Stimulated activated CD4-positive, alpha-beta T cell treated with anti-CD3 and anti-CD28 coated beads, Interleukin-2, amount 100 ng/mL, for 4 hours (primary cell): ENCODE measurements around the gene SLC24A5.

Experiments
- DNase-seq: peaks from one replicate; pipeline ENCODE4 v3.0.0-alpha.2; 2020; ENCODE audit warnings: low read depth

SLC24A5 gene

DNA sequence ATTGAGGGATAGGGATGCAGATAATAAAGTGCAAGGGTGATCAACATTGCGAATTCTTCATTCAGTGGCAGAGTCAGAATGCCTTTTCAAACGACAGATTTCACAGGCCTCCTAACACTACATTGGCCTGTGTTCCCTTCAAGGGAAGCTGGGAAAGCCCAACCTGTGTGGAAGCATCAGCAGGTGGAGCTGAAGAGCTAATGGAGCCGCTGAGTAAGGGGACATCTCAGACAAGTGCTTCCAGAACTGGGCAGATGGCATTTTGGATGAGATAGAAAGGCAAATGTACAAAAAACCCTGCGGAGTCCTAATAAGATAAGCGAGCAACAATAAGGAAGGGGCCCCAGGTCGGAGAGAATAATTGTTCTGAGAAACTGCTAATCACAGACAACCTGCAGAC is 8.5 kb upstream of the SLC24A5 start:
- DNase-seq: no peak

DNA sequence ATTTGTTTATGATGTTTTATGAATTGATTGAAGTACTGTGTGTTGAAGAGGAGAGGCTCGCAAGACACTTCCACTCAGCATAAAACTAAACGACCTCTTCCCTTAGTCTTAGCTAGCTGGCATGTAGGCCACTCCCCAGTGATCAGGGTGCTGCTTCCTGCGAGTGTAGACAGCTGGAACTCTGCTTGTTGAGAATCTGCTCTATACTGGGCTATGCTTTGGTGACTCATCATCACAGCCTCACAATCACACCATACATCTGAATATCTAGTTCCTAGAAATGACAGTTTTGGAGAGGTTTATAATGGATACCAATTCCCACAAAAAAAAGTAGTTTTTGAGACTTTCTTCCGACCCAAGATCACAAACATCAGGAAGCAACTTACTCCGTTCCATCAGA is 1.5 kb upstream of the SLC24A5 start:
- no peak for DNase-seq

DNA sequence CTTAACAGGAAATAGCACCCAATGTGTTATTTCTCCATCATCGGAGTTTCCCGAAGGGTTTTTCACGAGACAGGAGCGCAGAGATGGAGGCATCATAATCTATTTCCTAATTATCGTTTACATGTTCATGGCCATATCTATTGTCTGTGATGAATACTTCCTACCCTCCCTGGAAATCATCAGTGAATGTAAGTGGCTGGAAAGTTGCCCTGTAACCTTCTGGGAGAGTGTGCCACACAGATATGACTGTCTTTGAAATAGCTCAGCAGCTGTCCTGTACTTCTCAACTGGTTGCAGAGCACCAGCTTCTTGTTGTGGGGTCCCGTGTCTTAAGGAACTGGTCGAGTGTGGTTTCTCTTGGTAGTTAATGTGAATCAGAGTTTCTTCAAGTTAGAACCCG is 1.1 kb downstream of the SLC24A5 start:
- no peak for DNase-seq

DNA sequence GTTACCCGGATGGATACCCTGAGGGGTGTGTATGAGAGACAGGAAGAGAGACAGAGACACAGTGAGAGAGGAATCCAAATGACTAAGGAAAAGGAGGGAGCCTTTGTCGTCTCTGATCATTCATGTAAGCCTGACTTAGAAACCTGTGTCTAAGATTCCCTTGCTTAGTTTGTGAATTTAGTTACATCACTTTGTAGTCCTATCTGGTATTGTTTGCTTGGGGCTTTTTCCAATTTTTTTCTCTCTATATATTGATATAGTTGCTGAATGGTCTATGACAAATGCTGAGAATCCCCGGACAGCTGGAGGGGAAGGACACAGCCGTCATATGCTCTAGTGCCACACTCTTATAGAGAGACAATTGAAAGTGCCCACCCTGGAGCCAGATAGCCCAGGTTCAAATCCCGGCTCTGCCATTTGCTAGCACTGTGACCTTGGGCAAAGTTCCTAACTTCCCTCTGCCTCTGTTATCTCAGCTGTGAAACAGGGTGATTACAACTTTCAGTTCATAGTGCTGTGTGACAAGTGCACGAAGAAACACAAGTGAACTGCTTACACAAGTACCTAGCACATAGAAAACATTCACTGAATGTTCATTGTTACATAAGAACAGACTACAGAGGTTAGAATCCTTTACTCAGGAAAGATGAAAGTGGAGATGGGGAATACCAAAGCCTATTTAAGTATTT is 6.0 kb downstream of the SLC24A5 start:
- no peak for DNase-seq

DNA sequence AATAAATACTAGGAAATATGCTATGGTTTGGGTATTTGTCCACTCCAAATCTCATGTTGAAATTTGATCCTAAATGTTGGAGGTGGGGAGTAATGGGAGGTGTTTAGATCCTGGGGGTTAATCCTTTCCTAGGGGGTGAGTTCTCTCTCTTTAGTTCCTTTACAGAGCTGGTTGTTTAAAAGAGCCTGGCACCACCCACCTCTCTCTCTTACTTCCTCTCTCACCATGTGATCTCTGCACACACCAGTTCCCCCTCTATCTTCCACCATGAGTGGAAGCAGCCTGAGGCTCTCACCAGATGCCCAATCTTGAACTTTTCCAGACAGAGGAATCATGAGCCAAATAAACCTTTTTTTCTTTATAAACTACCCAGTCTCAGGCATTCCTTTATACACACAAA is 10.5 kb downstream of the SLC24A5 start:
- no peak for DNase-seq

DNA sequence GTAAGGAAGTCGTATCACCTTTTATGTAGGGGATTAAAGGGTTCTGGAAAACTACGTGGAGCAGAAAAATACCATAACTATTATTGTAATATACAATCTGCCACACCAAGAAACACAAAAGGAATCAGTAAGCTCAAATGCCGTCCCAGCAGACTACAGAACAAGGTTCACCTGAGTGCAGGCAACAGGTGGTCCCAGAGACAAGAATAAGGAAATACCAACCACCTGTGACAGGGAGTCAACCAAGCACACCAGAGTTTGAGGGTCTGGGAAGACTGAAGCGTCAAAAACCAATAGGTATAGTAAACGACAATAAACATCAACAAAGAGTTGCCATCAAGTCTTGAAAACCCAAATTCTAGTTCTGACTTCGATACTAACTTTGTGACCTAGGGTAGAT is 12.1 kb downstream of the SLC24A5 start:
- DNase-seq: no peak

DNA sequence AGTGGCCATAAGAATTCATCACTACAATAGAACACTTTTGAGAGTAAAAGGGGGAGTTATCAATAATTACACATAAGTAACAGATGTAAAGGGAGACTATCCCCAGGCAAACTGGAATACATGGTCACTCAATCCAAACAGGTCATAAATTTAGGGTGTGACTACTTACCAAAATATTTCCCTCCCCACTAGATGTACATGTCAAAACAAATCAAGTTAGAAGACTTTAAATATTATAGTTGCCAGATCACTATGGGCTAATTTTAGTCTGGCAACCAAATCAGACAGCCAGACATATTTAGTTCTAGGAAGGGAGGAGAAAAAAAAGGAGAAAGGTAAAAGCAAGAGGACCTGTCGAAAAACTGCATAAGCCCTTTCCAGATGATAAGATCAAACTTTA is 23.1 kb downstream of the SLC24A5 start:
- DNase-seq: no peak

DNA sequence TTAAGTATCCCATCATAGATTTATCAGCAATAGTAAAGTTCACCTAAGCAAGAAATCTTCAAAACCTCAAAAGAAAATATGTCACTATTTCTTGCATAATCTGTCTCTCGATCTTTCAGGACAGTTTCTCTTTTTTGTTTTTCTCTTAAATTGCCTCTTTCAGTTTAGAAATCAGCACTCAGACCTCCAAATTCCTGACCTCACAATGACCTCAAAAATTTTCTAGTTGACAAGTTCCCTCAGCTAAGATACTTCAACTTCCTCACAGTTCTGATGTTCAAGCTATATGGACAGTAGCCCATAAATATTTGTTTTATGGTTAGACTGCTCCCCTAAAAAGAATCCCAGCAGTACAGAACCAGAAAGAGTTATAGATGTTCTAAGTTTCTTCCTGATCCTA is 24.1 kb downstream of the SLC24A5 start:
- no peak for DNase-seq

DNA sequence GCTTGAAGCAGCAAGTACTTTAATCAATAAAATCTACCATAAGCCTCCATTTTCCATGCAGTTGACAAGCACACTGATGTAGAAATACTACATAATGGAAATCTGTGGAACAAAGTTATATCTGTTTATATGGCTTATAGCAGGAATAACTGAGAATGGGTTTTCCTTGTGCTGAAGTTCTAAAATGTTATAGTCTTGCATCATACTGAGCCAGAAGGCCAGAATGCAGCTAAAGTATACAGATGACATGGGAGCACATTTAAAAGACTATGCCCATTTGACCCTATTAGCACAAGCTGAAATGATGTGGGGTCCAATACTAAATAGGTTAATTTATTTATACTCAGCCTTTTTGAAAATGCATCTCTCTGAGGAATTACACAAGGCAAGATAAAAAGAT is 25.1 kb downstream of the SLC24A5 start:
- DNase-seq: no peak

DNA sequence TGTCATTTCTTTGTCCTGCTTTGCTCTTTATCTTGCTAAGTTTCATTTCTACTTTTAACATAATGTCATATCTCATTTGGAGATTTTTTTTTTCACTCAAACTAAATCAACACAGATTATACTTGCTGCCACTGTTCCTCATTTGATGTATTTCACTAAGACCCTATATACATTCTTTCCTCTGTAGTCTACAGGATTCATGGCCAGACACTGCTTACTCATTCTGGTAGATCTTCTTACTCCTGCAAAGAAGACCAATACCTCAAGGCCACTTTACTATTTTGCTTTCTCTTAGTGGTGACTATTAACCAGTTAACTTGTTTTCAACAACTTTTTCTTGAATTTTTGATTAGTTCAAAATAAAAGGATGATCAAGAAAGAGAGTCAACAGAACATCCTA is 26.6 kb downstream of the SLC24A5 start:
- no peak for DNase-seq

DNA sequence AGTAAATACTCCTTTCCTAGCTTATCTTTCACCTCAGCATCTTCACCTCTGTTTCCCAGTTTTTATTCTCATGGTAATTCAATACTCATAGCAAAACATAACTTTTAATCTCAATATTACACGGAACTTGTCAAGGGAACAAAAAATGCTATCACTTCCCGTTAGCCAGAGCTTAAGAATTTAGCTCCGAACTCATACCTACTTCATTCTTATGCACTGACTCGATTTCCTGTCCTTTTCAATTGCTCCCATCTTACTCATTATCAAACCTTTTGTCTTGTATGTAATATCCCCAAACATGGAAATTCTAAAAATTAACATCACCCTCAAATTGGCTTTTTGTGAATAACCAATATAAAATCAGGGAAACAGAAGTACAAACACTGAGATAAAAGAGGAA is 29.1 kb downstream of the SLC24A5 start:
- DNase-seq: no peak

DNA sequence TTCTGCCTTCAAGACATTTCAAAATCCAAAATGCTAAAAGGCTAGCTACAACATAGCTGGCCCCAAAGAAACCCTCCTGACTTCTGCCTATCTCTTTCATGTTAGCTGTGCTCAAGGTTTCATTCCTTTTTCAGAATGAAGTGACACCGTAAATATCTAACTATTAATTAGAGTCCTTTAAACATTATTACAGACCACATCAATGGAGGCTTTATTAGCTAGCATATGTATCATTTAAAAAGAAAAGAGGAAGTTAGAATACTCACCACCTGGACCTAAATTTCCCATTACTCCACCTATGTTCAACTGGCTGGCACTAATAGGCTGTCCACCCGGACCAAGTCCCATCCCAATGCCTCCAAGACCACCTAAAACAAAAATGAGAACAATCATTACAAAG is 32.7 kb downstream of the SLC24A5 start:
- no peak for DNase-seq

DNA sequence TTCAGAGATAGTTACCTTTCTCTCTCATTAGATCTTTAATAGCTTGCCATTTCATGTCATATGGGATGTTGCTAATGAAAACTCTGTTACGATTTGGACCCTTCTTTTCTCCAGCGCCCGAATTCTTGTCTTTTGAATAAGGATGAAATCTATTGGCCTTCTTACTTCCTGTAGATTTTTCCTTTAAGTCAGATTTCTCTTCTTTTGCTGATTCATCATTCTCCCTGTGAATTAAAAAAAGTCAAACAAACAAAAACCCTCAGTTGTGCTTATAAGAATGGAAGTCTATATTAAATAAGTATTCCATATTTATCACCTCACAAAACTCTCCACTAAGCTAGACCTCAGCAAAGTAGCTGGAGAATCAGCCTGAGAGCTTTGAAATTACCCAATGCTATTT is 47.8 kb downstream of the SLC24A5 start:
- no peak for DNase-seq

DNA sequence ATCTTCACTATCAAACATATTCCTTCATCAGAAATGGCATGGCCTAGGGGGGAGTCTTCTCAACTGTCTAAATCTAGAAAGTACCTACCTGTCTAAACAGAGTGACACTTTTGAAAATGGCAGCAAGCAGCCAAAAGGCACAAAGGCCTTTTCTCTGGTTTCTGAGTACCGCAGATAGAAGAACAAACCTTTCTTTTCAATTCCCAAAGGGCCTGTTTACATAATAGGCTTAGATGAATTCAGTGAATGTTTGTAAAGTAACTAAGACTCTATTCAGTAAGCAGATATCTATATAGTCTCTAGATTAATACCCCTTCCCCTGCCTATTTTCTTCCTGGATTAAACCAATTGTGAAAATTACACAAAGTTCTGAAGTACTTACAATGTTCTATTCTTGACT is 50.2 kb downstream of the SLC24A5 start:
- DNase-seq: no peak

DNA sequence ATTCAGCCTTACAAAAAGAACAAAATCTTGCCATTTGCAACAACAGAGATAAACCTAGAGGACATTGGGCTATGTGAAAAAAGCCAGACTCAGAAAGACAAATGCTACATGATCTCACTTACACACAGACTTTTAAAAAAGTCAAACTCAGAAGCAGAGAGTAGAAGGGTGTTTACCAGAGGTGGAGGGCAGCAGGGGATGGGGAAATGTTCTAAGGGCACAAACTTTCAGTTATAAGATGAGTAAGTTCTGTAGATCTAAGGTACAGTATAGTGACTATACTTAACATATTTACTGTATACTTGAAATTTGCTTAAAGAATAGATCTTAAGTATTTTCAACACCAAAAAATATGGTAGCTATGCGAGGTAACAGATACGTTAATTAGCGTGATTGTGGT is 54.3 kb downstream of the SLC24A5 start:
- DNase-seq: no peak

DNA sequence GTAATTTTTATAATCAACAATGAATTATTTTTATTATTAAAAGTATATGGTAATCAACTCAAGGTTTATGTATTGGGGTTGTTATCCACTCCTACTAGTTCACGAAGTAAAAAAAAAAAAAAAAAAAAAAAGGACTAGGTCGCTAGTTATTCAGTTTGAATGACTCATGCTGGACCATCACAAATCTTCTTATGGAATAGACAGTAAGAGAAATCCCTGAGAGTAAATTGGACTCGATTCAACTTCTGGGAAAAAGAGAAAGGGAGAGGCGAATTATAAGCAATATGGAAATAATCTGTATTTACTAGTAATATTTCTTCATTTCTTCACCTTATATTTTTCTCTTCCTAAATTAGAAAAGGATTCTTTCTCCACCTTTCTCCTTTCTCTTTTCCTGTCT is 55.3 kb downstream of the SLC24A5 start:
- no peak for DNase-seq

DNA sequence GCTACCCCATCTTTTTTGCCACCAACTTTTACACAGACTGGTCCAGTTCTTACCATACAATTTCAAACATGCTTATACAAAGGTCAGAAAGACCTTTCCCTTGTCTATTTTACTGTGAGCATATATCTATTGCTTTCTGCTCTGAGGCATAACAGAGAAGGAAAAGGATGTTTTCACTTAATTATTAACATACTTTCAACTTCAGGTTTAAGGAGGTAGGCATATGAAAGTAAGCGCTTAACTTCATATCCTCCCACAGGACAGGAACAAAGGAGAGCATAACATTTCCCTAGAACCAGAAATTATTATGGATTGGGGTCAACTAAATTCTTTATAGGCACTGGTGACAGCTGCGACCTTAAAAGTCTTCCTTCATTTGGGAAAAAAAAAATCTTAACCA is 56.2 kb downstream of the SLC24A5 start:
- no peak for DNase-seq

DNA sequence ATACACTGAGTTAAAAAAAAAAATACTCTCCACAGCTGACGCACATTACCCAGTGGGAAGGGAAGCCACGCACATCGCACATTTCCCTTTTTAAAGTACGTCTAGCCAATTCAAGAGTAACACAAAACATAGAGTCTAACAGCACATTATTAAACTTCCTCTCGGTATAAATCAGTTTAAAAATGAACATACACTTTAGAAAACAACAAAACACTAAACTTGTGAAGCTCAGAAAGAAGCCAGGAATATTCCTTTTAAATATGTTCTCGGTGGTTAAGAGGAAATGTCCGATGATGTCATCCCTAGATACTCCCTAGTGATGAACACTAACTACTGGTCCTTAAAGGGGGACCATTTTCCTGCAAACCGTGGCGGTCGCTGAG is 56.6 kb downstream of the SLC24A5 start:
- no peak for DNase-seq

DNA sequence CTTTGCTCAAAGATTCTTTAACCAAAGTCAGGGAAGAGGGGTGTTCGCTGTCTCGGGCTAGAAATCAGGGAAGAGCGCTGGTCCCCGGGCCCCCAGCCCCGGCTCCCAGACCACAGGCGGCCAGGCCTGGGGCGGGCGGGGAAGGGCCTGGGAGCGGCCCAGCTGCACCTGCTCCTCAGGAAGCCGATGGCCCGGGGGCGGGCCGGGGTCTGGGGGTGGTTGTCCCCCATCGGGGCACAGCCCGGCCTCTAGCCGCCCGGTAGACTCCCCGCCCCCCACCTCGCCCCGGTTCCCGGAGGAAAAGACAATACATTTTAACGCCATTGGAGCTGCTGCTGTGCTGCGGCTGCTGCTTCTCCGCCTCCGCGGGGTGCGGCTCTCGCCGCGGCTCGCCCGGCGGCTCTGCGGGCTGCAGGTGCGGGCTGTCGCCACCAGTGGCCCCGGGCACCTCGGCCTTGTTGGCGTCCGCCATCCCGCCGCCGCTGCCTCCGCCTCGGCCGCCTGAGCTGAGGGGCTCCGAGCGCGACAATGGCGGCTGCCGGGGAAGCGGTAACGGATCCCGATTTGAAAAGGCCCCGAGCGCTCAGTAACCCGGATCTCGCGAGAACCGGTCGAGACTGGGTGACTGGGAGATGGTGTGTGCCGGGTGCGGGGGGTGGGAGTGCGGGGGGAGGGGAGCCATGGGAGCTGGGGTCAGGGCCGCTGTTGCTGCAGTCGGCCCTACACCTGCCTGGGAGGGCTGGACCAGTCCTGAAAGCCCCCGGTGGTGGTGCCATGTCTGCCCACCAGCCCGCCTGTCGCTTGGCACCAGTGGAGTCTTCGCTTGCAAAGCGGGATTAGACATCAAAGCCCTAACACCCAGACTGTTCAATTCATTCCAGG is 57.2 kb downstream of the SLC24A5 start, which contains the start of gene MYEF2:
Gene MYEF2, minus strand, starts transcription at position 530 of the 882 bp plus-strand sequence. Its CDS starts 58 bp downstream, at position 472.
- peak; percentile 57 for DNase-seq

DNA sequence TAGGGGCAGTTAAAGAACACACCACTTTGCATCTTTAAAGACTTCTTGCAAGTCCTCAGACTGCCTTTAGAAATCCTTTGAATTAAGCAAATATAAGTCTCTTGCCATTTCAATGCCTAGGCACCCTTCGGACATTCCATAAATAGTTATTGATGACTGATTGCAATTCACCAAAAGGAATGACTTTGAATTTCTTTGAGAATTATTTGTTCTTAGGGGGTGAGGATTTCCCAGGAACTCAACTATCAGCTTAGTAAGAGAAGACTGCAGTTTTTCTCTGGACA is 57.8 kb downstream of the SLC24A5 start:
- no peak for DNase-seq

DNA sequence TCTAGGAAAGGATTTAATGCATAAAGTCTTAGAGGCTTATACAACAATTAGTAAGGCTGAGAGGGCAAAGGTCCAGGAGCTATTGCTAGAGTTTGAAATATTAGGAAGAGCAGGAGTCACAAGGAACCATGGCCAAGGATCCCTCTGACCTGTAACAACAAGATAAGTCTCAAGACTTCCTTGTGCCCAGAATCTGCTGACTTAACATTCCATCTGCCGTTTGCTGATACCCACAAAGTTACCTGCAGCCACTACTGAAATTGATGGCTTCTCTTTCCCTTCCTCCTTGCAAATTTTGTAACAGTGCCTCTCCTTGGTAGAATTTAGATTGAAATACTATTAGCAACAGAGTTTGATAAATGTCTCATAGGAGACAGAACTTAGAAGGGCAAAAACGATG is 62.0 kb downstream of the SLC24A5 start:
- DNase-seq: no peak

DNA sequence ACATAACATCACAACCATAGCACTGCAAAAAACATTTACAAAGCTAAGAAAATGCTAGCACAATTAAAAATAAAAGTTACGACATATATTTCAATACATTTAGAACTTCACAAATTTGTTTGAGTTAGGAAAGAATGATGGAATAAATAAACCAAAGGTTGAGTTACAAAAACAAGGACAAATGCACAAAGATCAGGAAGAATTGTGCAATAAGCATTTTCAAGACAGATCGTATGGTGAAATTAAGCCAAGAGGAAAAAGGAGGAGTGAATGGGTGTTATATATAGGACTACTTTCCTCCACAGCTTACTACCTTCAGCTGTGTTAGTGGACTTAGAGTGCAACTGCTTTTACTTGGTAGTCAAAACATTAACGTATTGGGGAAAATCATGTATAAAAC is 64.7 kb downstream of the SLC24A5 start:
- no peak for DNase-seq

DNA sequence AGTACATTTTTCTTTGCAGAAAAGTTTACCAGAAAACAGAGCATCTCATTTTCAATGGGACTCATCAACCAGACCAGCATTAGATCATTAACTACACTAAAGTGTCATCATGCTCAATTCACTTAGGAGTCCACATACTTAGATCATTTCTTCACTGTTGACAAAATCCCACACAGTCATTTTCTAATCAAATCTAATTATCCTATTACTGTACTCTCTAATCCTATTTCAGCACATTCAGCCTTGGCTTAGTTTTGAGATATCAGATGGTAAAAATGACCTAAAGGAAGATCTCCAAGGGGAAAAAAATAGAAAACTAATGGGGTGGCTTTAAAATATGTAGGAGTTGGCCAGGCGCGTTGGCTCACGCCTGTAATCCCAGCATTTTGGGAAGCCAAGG is 65.5 kb downstream of the SLC24A5 start:
- no peak for DNase-seq
